AG09319 (cell line): Measurements from ENCODE around the gene LGALS3BP.

Source experiments
- DNase-seq: peaks from one replicate; pipeline ENCODE4 v3.0.0-alpha.2; 2010; ENCODE audit warnings: low read depth; ENCODE audit errors: extremely low read depth
- CTCF ChIP-seq: IDR thresholded peaks from 2 replicates; pipeline ENCODE4 v1.5.1; 2011; ENCODE audit warnings: low read depth, mild to moderate bottlenecking, inconsistent platforms, low read length, moderate library complexity

Gene LGALS3BP

GRCh38 chr17:78925662-78926555 lies 53.8 kb downstream of the LGALS3BP start:
- peak; percentile 69 for DNase-seq
- TF ChIP-seq CTCF: no peak

GRCh38 chr17:78925234-78925633 lies 54.5 kb downstream of the LGALS3BP start, which contains the start of gene TIMP2:
TIMP2 (minus strand) TSS chr17:78925387; CDS start chr17:78925088, 299 bp downstream.
- peak; percentile 68 for DNase-seq
- TF ChIP-seq CTCF: no peak

GRCh38 chr17:78924481-78925151 lies 55.1 kb downstream of the LGALS3BP start:
- DNase-seq: no peak
- no peak for TF ChIP-seq CTCF

GRCh38 chr17:78923660-78924453 lies 55.9 kb downstream of the LGALS3BP start:
- DNase-seq: no peak
- TF ChIP-seq CTCF: no peak

- DNase-seq: no peak
- TF ChIP-seq CTCF: no peak
Measured at GRCh38 chr17:78922816-78923498, 56.8 kb downstream of the LGALS3BP start.

GRCh38 chr17:78921437-78921971 lies 58.2 kb downstream of the LGALS3BP start:
- no peak for DNase-seq
- no peak for TF ChIP-seq CTCF
